OCI-LY1 (cell line): Measurements from ENCODE around the gene IGFBP2.
A peak's percentile ranks its signal among the peaks of the same experiment; 100 is the strongest.

Experiments
- H2AFZ ChIP-seq: fragments of 200-600 bp; sonication (generic), shearing (Covaris generic); 2 replicates; pipeline ENCODE4 v1.6.0; 2014; ENCODE audit warnings: antibody characterized with exemption, mild to moderate bottlenecking, low read length
- H3F3A ChIP-seq: fragments of 200-600 bp; sonication (generic), shearing (Covaris generic); 2 replicates; pipeline ENCODE4 v1.6.0; 2014; ENCODE audit warnings: mild to moderate bottlenecking, antibody characterized with exemption, low read length, moderate library complexity; ENCODE audit not compliant: insufficient read depth
- H3K27ac ChIP-seq: fragments of 200-600 bp; sonication (generic); 2 replicates; pipeline ENCODE4 v1.5.1; 2014; ENCODE audit warnings: low read length, mixed run types, mild to moderate bottlenecking, low read depth; ENCODE audit not compliant: poor library complexity, severe bottlenecking
- H3K27me3 ChIP-seq: fragments of 200-600 bp; sonication (generic); 2 replicates; pipeline ENCODE4 v1.6.0; 2014; ENCODE audit warnings: antibody characterized with exemption, mild to moderate bottlenecking, low read length, moderate library complexity; ENCODE audit not compliant: insufficient read depth
- H3K36me3 ChIP-seq: fragments of 200-600 bp; sonication (generic); 2 replicates; pipeline ENCODE4 v1.6.1; 2014; ENCODE audit warnings: mild to moderate bottlenecking, antibody characterized with exemption, low read length, moderate library complexity, mixed read lengths; ENCODE audit not compliant: insufficient read depth
- H3K4me1 ChIP-seq: fragments of 200-600 bp; sonication (generic); 2 replicates; pipeline ENCODE4 v1.5.1; 2014; ENCODE audit warnings: mild to moderate bottlenecking, low read length, moderate library complexity; ENCODE audit not compliant: insufficient read depth, severe bottlenecking
- H3K4me2 ChIP-seq: fragments of 200-600 bp; sonication (generic), shearing (Covaris generic); 2 replicates; pipeline ENCODE4 v1.6.1; 2014; ENCODE audit warnings: low read length
- H3K4me3 ChIP-seq: fragments of 200-600 bp; sonication (generic); 2 replicates; pipeline ENCODE4 v1.5.1; 2014; ENCODE audit warnings: low read length, low read depth, mild to moderate bottlenecking, mixed read lengths; ENCODE audit not compliant: poor library complexity, severe bottlenecking
- H3K79me2 ChIP-seq: fragments of 200-600 bp; shearing (Covaris generic); 2 replicates; pipeline ENCODE4 v1.6.1; 2016; ENCODE audit warnings: mixed run types, low read length, mixed read lengths; ENCODE audit not compliant: insufficient read depth
- H3K9ac ChIP-seq: fragments of 200-600 bp; sonication (generic), shearing (Covaris generic); 2 replicates; pipeline ENCODE4 v1.6.1; 2014; ENCODE audit warnings: mild to moderate bottlenecking, low read length, mixed read lengths
- H3K9me2 ChIP-seq: fragments of 200-600 bp; sonication (generic), shearing (Covaris generic); 2 replicates; pipeline ENCODE4 v1.6.1; 2014; ENCODE audit warnings: low read depth, mild to moderate bottlenecking, low read length, mixed read lengths
- H3K9me3 ChIP-seq: fragments of 200-600 bp; shearing (Covaris generic); 2 replicates; pipeline ENCODE4 v1.6.1; 2014; ENCODE audit warnings: low read length, mixed read lengths
- H4K20me1 ChIP-seq: fragments of 200-600 bp; sonication (generic), shearing (Covaris generic); 2 replicates; pipeline ENCODE4 v1.6.0; 2016; ENCODE audit warnings: mild to moderate bottlenecking, low read length; ENCODE audit not compliant: insufficient read depth
- EZH2 ChIP-seq: fragments of 200-600 bp; sonication (generic), shearing (Covaris generic); IDR thresholded peaks from 2 replicates; pipeline ENCODE4 v1.8.0; 2017; ENCODE audit warnings: borderline replicate concordance, mixed run types, mild to moderate bottlenecking, antibody characterized with exemption, low read length, moderate library complexity, mixed read lengths
- TF ChIP-seq, protein P1 (sequence below): fragments of 200-600 bp; sonication (generic), shearing (Covaris generic); IDR thresholded peaks from 2 replicates; pipeline ENCODE4 v1.5.1; 2017; ENCODE audit warnings: mild to moderate bottlenecking, antibody characterized with exemption, low read length, moderate library complexity, mixed read lengths

The IGFBP2 gene

GRCh38 chr2:216604458-216604857 is 28.8 kb upstream of the IGFBP2 start:
- Histone ChIP-seq H2AFZ (no peak overlapping the region), H3K79me2 (no peaks in the 10 kb centered on the region), H3K27me3 (no peaks in the 10 kb centered on the region), H3K4me2 (no peak overlapping the region), H3K4me1 (peaks cover 34% of the 10 kb centered on the region), H3K9ac (no peak overlapping the region), H3K27ac (no peak overlapping the region), H3F3A (no peaks in the 10 kb centered on the region), H4K20me1 (no peaks in the 10 kb centered on the region), H3K9me2 (no peaks in the 10 kb centered on the region), H3K4me3 (no peak overlapping the region), H3K9me3 (no peaks in the 10 kb centered on the region), H3K36me3 (no peaks in the 10 kb centered on the region)
- TF ChIP-seq EZH2 = no peak
- TF ChIP-seq, protein P1, sequence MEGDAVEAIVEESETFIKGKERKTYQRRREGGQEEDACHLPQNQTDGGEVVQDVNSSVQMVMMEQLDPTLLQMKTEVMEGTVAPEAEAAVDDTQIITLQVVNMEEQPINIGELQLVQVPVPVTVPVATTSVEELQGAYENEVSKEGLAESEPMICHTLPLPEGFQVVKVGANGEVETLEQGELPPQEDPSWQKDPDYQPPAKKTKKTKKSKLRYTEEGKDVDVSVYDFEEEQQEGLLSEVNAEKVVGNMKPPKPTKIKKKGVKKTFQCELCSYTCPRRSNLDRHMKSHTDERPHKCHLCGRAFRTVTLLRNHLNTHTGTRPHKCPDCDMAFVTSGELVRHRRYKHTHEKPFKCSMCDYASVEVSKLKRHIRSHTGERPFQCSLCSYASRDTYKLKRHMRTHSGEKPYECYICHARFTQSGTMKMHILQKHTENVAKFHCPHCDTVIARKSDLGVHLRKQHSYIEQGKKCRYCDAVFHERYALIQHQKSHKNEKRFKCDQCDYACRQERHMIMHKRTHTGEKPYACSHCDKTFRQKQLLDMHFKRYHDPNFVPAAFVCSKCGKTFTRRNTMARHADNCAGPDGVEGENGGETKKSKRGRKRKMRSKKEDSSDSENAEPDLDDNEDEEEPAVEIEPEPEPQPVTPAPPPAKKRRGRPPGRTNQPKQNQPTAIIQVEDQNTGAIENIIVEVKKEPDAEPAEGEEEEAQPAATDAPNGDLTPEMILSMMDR = no peak

DNA sequence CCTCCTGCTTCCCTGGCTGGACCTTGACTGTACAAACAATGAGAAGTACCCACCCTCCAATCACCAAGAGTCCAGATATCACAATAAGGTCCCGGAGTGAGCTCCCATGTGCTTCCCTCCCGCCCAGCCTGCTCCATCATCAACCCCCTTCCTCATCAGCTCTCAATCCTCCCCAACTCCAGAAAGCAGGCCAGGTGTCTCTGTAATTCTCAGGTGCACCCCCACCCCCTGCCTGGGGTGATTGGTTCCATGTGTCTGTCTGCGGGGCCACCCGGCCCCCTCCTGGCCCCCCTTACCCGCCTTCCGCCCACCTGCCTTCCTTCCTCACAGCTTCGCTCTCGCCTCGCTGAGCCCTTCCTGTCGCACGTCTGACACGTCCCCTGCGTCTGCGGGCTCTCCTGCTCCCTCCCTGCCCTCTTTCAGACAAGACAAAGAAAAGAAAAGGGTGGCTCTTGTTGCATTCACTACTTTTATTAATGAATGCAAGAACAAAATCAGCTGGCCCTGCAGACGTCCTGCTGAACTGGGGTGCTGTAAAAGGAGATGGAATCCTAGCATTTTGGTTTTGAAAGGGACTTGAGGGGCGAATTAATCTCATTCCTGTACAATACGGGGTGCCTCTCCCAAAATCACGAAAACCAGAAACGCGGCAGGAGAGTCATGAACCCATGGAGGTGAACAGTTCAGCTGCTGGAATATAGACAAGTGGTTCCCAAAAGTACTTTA is 26.5 kb upstream of the IGFBP2 start:
- peak overlapping the region; percentile 34 for H3K4me3 ChIP-seq
- no peaks in the 10 kb centered on the region for H3F3A ChIP-seq
- H4K20me1 ChIP-seq = no peaks in the 10 kb centered on the region
- peak overlapping the region; percentile 57 for H3K27ac ChIP-seq
- H3K36me3 ChIP-seq = no peaks in the 10 kb centered on the region
- TF ChIP-seq EZH2 = no peak
- TF ChIP-seq, protein P1 = no peak
- no peaks in the 10 kb centered on the region for H3K9me2 ChIP-seq
- H3K79me2 ChIP-seq = no peaks in the 10 kb centered on the region
- H3K27me3 ChIP-seq = no peaks in the 10 kb centered on the region
- H3K4me1 ChIP-seq = peaks cover 34% of the 10 kb centered on the region
- H3K4me2 ChIP-seq = peak overlapping the region; percentile 47; the same call in 1 of the 2 replicates
- H3K9ac ChIP-seq = peak overlapping the region; percentile 13; the same call in 1 of the 2 replicates
- H2AFZ ChIP-seq = no peak overlapping the region
- no peaks in the 10 kb centered on the region for H3K9me3 ChIP-seq

GRCh38 chr2:216607277-216607560 is 26.0 kb upstream of the IGFBP2 start:
- Histone ChIP-seq H3K27ac (peak overlapping the region; percentile 57), H3K9me3 (no peaks in the 10 kb centered on the region), H3K9me2 (no peaks in the 10 kb centered on the region), H3K9ac (no peak overlapping the region; the same call in 1 of the 2 replicates), H3K36me3 (no peaks in the 10 kb centered on the region), H3K4me1 (peaks cover 34% of the 10 kb centered on the region), H4K20me1 (no peaks in the 10 kb centered on the region), H3K79me2 (no peaks in the 10 kb centered on the region), H3K4me2 (peak overlapping the region; percentile 47; the same call in 1 of the 2 replicates), H3K4me3 (no peak overlapping the region), H2AFZ (no peak overlapping the region), H3K27me3 (no peaks in the 10 kb centered on the region), H3F3A (no peaks in the 10 kb centered on the region)
- TF ChIP-seq EZH2 = no peak
- TF ChIP-seq, protein P1 = no peak
